Lower leg skin (tissue), 4 donors: Measurements from ENCODE around the gene XDH. TPM values are rescaled to one million over a fixed set of nuclear protein-coding genes. Genes with fewer than 3 reads are reported as not detected.

Source experiments
- DNase-seq, 2 donors: peaks; one replicate each; pipeline ENCODE4 v3.0.0-alpha.2; 2019; ENCODE audit warnings: low spot score in 2 of 2
- H3K4me3 ChIP-seq: fragments of 200-600 bp; sonication (generic); 2 replicates; pipeline ENCODE4 v1.5.1; 2017; ENCODE audit warnings: mild to moderate bottlenecking, low read depth; ENCODE audit not compliant: poor library complexity, severe bottlenecking
- POLR2A ChIP-seq, 2 donors: fragments of 450-650 bp; IDR thresholded peaks; one replicate each; pipeline ENCODE4 v1.6.1; 2016 to 2017; ENCODE audit warnings: antibody characterized with exemption in 2 of 2, mild to moderate bottlenecking in 1 of 2, moderate library complexity in 1 of 2
- WGBS, 2 donors: methylation state at CpG; one replicate each; pipeline ENCODE4 v1.1.5; 2018; 5-methylcytosine and 5-hydroxymethylcytosine counted together
- intact Hi-C: fragments of 100-400 bp; cut with DNase I; formaldehyde crosslinking; loops from one replicate; pipeline ENCODE4 v1.15.0; 2023; ENCODE audit warnings: low total_unique reads
- total RNA-seq, 4 donors: library from RNA; depleted of rRNA; stranded (reverse); fragments of >200 nt; gene quantifications; one replicate each; pipeline ENCODE4 v1.1.0, GENCODE V29; 2016
- TF ChIP-seq, protein P1 (sequence below), 3 donors: fragments of 450-650 bp; IDR thresholded peaks; one replicate each; pipeline ENCODE4 v1.5.1; 2016; ENCODE audit warnings: antibody characterized with exemption in 3 of 3, mild to moderate bottlenecking in 3 of 3, moderate library complexity in 2 of 3

Gene XDH
- total RNA-seq, 4 donors from 2014 or later, result 0.11 to 1.7 (median 0.75) TPM

DNA sequence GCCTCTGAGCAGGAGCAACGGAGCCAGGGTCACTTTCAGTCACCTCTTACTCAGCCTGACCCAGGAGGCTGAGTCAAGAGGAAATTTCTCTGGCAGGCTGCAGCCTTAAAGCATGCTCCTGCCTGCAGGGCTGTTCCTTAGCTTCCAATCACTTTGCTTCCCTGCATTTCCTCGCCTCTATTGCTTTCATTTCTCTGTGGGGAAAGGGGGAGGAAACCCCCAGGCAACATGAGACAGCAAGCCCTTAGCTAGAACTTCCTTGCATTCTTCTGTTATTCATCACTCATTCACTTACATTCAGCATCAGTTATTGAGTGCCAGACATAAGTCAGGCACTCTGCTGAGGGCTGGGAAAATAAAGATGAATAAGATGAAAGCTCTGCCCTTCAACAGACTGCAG is 13.0 kb downstream of the XDH start:
- no peak for TF ChIP-seq POLR2A (IDR thresholded peaks at IDR 0.05)
- TF ChIP-seq, protein P1, sequence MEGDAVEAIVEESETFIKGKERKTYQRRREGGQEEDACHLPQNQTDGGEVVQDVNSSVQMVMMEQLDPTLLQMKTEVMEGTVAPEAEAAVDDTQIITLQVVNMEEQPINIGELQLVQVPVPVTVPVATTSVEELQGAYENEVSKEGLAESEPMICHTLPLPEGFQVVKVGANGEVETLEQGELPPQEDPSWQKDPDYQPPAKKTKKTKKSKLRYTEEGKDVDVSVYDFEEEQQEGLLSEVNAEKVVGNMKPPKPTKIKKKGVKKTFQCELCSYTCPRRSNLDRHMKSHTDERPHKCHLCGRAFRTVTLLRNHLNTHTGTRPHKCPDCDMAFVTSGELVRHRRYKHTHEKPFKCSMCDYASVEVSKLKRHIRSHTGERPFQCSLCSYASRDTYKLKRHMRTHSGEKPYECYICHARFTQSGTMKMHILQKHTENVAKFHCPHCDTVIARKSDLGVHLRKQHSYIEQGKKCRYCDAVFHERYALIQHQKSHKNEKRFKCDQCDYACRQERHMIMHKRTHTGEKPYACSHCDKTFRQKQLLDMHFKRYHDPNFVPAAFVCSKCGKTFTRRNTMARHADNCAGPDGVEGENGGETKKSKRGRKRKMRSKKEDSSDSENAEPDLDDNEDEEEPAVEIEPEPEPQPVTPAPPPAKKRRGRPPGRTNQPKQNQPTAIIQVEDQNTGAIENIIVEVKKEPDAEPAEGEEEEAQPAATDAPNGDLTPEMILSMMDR (IDR thresholded peaks at IDR 0.05), result no peak
- whole genome bisulfite sequencing, 2 donors, result 10 to 17% methylated on average over 2 of the region's 2 CpGs
- H3K4me3 ChIP-seq, result no peak overlapping the region
- intact Hi-C loops, result no loop called here
- no peak for DNase-seq

DNA sequence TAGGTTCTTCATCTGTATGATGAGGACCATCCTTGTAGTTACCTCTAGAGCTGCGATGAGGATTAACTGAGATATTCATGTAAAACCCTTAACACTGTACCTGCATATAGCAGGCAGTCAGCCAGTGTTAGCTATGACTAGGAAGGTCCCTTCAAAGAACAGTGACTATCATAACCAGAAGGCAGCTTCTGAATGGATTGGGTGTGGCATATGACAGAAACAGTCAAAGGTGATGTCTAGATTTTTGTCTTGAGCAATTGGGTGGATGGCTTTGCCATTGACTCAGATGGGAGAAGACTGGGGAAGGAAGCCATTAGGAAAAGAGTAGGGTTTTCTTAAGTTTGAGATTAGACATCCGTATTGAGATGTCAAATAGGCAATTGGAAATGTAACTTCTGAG is 15.7 kb downstream of the XDH start:
- WGBS, 2 donors, result 94% methylated on average over 2 of the region's 2 CpGs

DNA sequence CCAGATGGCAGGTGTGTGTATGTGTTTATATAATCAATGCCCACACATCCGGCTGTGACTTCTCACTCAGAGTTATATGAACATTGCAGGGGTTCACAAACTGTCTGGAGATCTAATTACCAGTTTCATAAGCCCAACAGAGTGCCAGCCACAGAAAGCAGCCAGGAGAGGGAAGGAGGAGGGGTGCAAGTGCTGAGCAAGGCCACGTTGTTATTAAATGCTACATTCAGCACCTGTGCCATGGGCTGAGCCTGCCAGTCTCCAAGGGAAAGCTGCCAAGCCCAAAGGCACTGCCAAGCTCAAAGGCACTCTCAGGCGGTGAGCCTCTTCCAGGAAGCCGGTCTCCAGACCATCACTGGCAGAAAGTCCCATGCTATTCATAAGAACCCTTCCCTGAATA is 17.4 kb downstream of the XDH start:
- H3K4me3 ChIP-seq, result no peak overlapping the region
- intact Hi-C loops, result no loop called here
- 31 to 47% methylated on average over 4 of the region's 4 CpGs for WGBS, 2 donors
- TF ChIP-seq, protein P1 (IDR thresholded peaks at IDR 0.05), result no peak
- no peak for TF ChIP-seq POLR2A (IDR thresholded peaks at IDR 0.05)
- DNase-seq, result no peak

More for the DNA sequence above, 15.7 kb downstream of the XDH start:
- no peak for TF ChIP-seq POLR2A (IDR thresholded peaks at IDR 0.05)
- TF ChIP-seq, protein P1 (IDR thresholded peaks at IDR 0.05), result no peak
- intact Hi-C loops, result no loop called here
- DNase-seq, result no peak
- H3K4me3 ChIP-seq, result no peak overlapping the region

DNA sequence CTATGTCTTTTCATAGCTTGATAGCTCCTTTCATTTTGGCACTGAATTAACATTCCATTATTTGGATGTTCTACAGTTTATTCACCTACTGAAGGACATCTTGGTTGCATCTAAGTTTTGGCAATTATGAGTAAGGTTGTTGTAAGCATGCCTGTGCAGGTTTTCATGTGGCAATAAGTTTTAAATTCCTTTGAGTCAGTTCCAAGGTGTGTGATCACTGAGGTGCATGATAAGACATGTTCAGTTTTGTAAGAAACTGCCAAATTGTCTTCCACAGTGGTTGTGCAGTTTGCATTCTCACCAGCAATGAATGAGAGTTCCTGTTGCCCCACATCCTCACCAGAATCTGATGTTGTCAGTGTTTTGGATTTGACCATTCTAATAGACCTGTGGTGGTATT is 24.2 kb downstream of the XDH start:
- peak in 1 of 2 donors; percentile 27 for DNase-seq
- intact Hi-C loops, result no loop called here
- H3K4me3 ChIP-seq, result no peak overlapping the region
- TF ChIP-seq POLR2A (IDR thresholded peaks at IDR 0.05), result no peak
- TF ChIP-seq, protein P1 (IDR thresholded peaks at IDR 0.05), result no peak

DNA sequence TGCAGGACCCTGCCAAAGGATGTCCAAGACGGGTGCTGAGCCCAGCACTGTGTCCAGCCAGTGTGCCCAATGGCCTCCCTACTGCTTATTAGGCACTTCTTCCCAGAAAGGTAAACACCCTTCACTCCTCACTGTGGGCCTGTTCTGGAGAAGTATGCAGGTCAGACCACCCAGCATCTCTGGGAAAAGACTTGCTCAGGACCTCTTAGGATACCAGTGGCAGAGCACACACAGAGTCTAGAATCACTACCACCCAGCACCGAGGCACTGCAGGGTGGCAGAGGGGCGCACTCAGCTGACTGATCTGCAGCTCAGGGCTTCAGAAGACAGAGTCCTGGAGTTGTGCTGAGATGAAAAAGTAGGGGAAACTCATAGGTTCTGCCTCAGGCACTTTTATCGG is 25.8 kb downstream of the XDH start:
- H3K4me3 ChIP-seq, result no peak overlapping the region
- DNase-seq, result no peak
- TF ChIP-seq POLR2A (IDR thresholded peaks at IDR 0.05), result no peak
- TF ChIP-seq, protein P1 (IDR thresholded peaks at IDR 0.05), result no peak
- 81% methylated on average over 4 of the region's 4 CpGs for WGBS, 2 donors
- intact Hi-C loops, result no loop called here

DNA sequence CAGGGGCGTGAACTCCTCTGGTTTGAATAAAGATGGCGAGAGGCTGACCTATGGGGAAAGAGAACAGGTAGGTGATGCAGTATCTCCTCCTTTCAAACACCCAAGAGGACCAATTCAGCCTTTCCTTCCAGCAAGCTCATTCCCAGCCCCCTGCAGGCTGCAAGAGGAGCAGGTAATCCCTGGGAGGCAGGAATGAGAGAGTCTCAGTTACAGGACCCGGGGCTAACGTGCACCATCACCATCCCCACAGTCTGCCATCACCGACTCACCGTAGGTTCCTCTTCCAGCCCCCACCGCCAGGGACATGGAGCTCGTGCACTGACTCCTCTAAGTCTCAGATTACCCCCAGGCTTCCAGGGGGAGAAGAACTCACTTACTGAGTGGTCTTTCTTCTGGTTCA is 26.7 kb downstream of the XDH start:
- DNase-seq, result no peak
- TF ChIP-seq, protein P1 (IDR thresholded peaks at IDR 0.05), result no peak
- no peak overlapping the region for H3K4me3 ChIP-seq
- intact Hi-C loops, result no loop called here
- WGBS, 2 donors, result 77 to 85% methylated on average over 8 of the region's 8 CpGs
